Thyroid gland (tissue), 4 donors: ENCODE measurements around the gene TCERG1L.

Experiments
- POLR2A ChIP-seq, 2 donors: fragments of 450-650 bp; IDR thresholded peaks; one replicate each; pipeline ENCODE4 v1.6.1; 2017; ENCODE audit warnings: antibody characterized with exemption in 2 of 2, mild to moderate bottlenecking in 2 of 2, moderate library complexity in 1 of 2
- TF ChIP-seq, protein P1 (sequence below), 6 experiments: fragments of 200-600 bp in 3 of 6; fragments of 450-650 bp in 3 of 6; sonication (generic) in 3 of 6; IDR thresholded peaks; one replicate each; pipeline ENCODE4 v1.5.1; 2016 to 2019; ENCODE audit warnings: antibody characterized with exemption in 6 of 6, mild to moderate bottlenecking in 2 of 6, inconsistent platforms in 1 of 6, moderate library complexity in 1 of 6

DNA sequence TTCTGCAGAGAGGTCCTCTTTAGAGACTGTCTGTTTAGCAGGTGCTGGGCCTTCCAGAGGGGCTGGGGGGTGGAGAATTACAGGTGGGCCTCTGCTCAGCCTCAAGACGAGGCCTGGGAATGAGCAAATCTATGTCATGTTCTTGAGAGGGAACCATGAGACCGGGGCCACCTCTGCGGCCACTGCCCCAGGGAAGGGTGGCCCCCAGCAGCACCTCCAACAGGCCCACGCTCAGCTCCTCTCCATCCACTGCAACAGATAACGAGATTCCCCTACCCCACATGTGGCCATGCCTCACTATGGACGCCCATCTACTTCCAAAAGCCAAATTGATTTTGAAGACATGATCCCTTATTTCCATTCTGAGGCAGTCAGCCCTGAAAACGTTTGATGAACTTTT lies 176.9 kb downstream of the TCERG1L start:
- TF ChIP-seq, protein P1, sequence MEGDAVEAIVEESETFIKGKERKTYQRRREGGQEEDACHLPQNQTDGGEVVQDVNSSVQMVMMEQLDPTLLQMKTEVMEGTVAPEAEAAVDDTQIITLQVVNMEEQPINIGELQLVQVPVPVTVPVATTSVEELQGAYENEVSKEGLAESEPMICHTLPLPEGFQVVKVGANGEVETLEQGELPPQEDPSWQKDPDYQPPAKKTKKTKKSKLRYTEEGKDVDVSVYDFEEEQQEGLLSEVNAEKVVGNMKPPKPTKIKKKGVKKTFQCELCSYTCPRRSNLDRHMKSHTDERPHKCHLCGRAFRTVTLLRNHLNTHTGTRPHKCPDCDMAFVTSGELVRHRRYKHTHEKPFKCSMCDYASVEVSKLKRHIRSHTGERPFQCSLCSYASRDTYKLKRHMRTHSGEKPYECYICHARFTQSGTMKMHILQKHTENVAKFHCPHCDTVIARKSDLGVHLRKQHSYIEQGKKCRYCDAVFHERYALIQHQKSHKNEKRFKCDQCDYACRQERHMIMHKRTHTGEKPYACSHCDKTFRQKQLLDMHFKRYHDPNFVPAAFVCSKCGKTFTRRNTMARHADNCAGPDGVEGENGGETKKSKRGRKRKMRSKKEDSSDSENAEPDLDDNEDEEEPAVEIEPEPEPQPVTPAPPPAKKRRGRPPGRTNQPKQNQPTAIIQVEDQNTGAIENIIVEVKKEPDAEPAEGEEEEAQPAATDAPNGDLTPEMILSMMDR (IDR thresholded peaks at IDR 0.05), result no peak
- no peak for TF ChIP-seq POLR2A (IDR thresholded peaks at IDR 0.05)
